HG03457 (cell line): ENCODE data around the gene GLTP.

Experiments
- ATAC-seq: cut with Tn5 transposase; IDR thresholded peaks from one replicate; pipeline ENCODE4 v1.9.1; 2021; ENCODE audit warnings: moderate number of reproducible peaks; ENCODE audit not compliant: unreplicated experiment

Gene GLTP

GRCh38 chr12:109807954-109808643 lies 72.2 kb downstream of the GLTP start:
- no peak for ATAC-seq

GRCh38 chr12:109804820-109805761 lies 75.2 kb downstream of the GLTP start:
- no peak for ATAC-seq

GRCh38 chr12:109803678-109804077 lies 76.7 kb downstream of the GLTP start:
- no peak for ATAC-seq

- ATAC-seq, result no peak
Observed at GRCh38 chr12:109802828-109803227, 77.5 kb downstream of the GLTP start.
